OCI-LY3 (cell line): ENCODE measurements around the gene OXLD1.

ENCODE experiments used
- H2AFZ ChIP-seq: fragments of 200-600, 300-600 bp; shearing (Covaris generic); 2 replicates; pipeline ENCODE4 v1.6.0; 2014; ENCODE audit warnings: antibody characterized with exemption, low read depth, low read length
- H3K27ac ChIP-seq: fragments of 200-600, 300-600 bp; sonication (generic); 2 replicates; pipeline ENCODE4 v1.5.1; 2014; ENCODE audit warnings: mild to moderate bottlenecking, low read length, moderate library complexity, mixed read lengths
- H3K27me3 ChIP-seq: fragments of 200-600, 300-600 bp; sonication (generic); 2 replicates; pipeline ENCODE4 v1.6.1; 2014; ENCODE audit warnings: low read depth, low read length, mixed read lengths
- H3K36me3 ChIP-seq: fragments of 200-600, 300-600 bp; sonication (generic); replicated peaks from 2 replicates; pipeline ENCODE3; 2014; ENCODE audit warnings: low read depth, low read length, mixed read lengths
- H3K4me1 ChIP-seq: fragments of 300-600, 200-600 bp; sonication (generic); 2 replicates; pipeline ENCODE4 v1.6.1; 2014; ENCODE audit warnings: low read length, mixed read lengths
- H3K4me2 ChIP-seq: fragments of 200-600, 300-600 bp; sonication (generic); 2 replicates; pipeline ENCODE4 v1.6.1; 2014; ENCODE audit warnings: low read length, mixed read lengths
- H3K4me3 ChIP-seq: fragments of 300-600, 200-600 bp; sonication (generic); 2 replicates; pipeline ENCODE4 v1.5.1; 2014; ENCODE audit warnings: antibody characterized with exemption, mild to moderate bottlenecking, low read length, moderate library complexity
- H3K79me2 ChIP-seq: fragments of 300-600, 200-600 bp; shearing (Covaris generic); 2 replicates; pipeline ENCODE4 v1.6.1; 2014; ENCODE audit warnings: mild to moderate bottlenecking, low read length, mixed read lengths
- H3K9ac ChIP-seq: fragments of 300-600, 200-600 bp; shearing (Covaris generic); 2 replicates; pipeline ENCODE4 v1.6.0; 2014; ENCODE audit warnings: mild to moderate bottlenecking, low read length, moderate library complexity
- H3K9me3 ChIP-seq: fragments of 200-600, 300-600 bp; shearing (Covaris generic); 2 replicates; pipeline ENCODE4 v1.6.1; 2014; ENCODE audit warnings: low read length, mixed read lengths; ENCODE audit not compliant: insufficient read depth
- H4K20me1 ChIP-seq: fragments of 200-600, 300-600 bp; sonication (generic); 2 replicates; pipeline ENCODE4 v1.6.1; 2016; ENCODE audit warnings: low read length, mixed read lengths; ENCODE audit not compliant: insufficient read depth
- CTCF ChIP-seq: fragments of 200-600, 300-600 bp; sonication (generic); IDR thresholded peaks from 2 replicates; pipeline ENCODE4 v1.5.1; 2014; ENCODE audit warnings: antibody characterized with exemption, low read length, low read depth
- EZH2phosphoT487 ChIP-seq: fragments of 200-600 bp; shearing (Covaris generic); IDR thresholded peaks from 2 replicates; pipeline ENCODE4 v1.6.1; 2018; ENCODE audit warnings: antibody characterized with exemption, mixed run types, low read depth

The OXLD1 gene

GRCh38 chr17:81706757-81707624 is 40.6 kb upstream of the OXLD1 start:
- no peaks in the 10 kb centered on the region for H3K9me3 ChIP-seq
- H3K9ac ChIP-seq: no peak overlapping the region
- H4K20me1 ChIP-seq: no peaks in the 10 kb centered on the region
- no peak overlapping the region for H2AFZ ChIP-seq
- peaks cover 38% of the 10 kb centered on the region for H3K79me2 ChIP-seq
- H3K27ac ChIP-seq: no peak overlapping the region
- H3K27me3 ChIP-seq: no peaks in the 10 kb centered on the region
- TF ChIP-seq CTCF: no peak
- TF ChIP-seq EZH2phosphoT487: no peak
- no peak overlapping the region for H3K4me3 ChIP-seq
- H3K4me2 ChIP-seq: no peak overlapping the region
- peaks cover 19% of the 10 kb centered on the region for H3K4me1 ChIP-seq
- H3K36me3 ChIP-seq: peaks cover 36% of the 10 kb centered on the region

DNA sequence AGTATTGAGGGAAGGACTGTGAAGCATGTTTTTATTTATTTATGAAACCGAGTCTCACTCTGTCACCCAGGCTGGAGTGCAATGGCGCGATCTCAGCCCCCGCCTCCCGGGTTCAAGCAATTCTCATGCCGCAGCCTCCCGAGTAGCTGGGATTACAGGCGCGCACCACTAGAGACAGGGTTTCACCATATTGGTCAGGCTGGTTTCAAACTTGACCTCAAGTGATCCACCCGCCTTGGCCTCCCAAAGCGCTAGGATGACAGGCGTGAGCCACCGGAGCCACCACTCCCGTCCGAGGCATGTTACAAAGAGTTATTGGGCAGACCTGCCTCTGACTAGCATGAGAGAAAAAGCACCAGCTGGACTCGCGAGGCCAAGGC is 39.8 kb upstream of the OXLD1 start:
- no peak for TF ChIP-seq EZH2phosphoT487
- no peak for TF ChIP-seq CTCF
- peaks cover 6% of the 10 kb centered on the region for H4K20me1 ChIP-seq
- no peak overlapping the region for H3K9ac ChIP-seq
- H3K4me1 ChIP-seq: peaks cover 24% of the 10 kb centered on the region
- peaks cover 40% of the 10 kb centered on the region for H3K36me3 ChIP-seq
- H3K27me3 ChIP-seq: no peaks in the 10 kb centered on the region
- peaks cover 45% of the 10 kb centered on the region for H3K79me2 ChIP-seq
- H2AFZ ChIP-seq: no peak overlapping the region
- no peak overlapping the region for H3K4me3 ChIP-seq
- no peaks in the 10 kb centered on the region for H3K9me3 ChIP-seq
- H3K27ac ChIP-seq: no peak overlapping the region
- H3K4me2 ChIP-seq: no peak overlapping the region

DNA sequence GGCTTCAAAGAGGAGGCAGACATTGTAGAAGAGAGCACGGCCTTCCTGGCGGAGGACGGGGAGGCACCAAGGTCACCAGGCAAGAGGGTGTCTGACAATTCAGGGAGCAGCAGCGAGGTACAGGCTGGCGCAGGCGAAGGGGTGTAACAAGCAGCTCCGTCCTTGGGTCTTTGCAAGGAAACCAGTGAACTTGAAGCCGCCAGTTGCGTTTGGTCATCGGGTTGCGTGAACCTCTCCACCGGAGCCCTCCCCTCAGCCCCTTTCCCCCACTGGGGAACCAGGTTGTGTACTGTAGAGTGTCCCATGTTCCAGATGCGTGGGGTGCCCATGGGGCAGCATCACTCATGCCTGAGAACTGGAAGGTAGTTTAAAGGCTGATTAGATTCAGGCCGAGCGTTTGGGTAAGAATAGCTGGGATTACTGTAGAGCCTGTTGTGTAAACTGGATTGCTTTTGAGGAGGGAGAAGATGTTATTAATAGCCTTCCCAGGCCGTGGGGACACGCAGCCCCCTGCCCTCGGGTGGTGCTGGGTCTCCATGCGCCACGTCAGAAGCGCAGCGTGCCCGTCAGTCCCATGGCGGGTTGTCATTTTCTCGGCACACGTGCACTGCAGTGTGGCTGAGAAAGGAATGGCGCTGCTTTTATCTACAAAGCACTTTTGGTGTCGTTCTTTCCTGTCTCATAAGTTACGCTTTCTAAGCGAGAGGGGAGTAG is 39.3 kb upstream of the OXLD1 start:
- no peak overlapping the region for H3K9ac ChIP-seq
- peaks cover 6% of the 10 kb centered on the region for H4K20me1 ChIP-seq
- no peak overlapping the region for H3K4me3 ChIP-seq
- no peak for TF ChIP-seq EZH2phosphoT487
- no peak for TF ChIP-seq CTCF
- H3K79me2 ChIP-seq: peaks cover 51% of the 10 kb centered on the region
- no peaks in the 10 kb centered on the region for H3K27me3 ChIP-seq
- no peak overlapping the region for H2AFZ ChIP-seq
- no peaks in the 10 kb centered on the region for H3K9me3 ChIP-seq
- H3K27ac ChIP-seq: no peak overlapping the region
- H3K4me1 ChIP-seq: peaks cover 23% of the 10 kb centered on the region
- H3K36me3 ChIP-seq: peaks cover 45% of the 10 kb centered on the region
- H3K4me2 ChIP-seq: no peak overlapping the region
